HG03060 (cell line): Measurements from ENCODE around the gene ACIN1.

Source experiments
- ATAC-seq: cut with Tn5 transposase; IDR thresholded peaks from one replicate; pipeline ENCODE4 v1.9.1; 2021; ENCODE audit warnings: low read depth, moderate number of reproducible peaks; ENCODE audit not compliant: unreplicated experiment

Gene ACIN1

GRCh38 chr14:23089498-23090253 lies 5.3 kb downstream of the ACIN1 start:
- ATAC-seq, result no peak

GRCh38 chr14:23086565-23086964 lies 8.4 kb downstream of the ACIN1 start:
- no peak for ATAC-seq

GRCh38 chr14:23085458-23085857 lies 9.5 kb downstream of the ACIN1 start:
- no peak for ATAC-seq

GRCh38 chr14:23080474-23080873 lies 14.5 kb downstream of the ACIN1 start:
- ATAC-seq, result no peak

- no peak for ATAC-seq
Observed at GRCh38 chr14:23079716-23080115, 15.2 kb downstream of the ACIN1 start.

- no peak for ATAC-seq
Observed at GRCh38 chr14:23078692-23079116, 16.2 kb downstream of the ACIN1 start.

GRCh38 chr14:23077962-23078361 lies 17.0 kb downstream of the ACIN1 start:
- ATAC-seq, result no peak

GRCh38 chr14:23076785-23077408 lies 18.0 kb downstream of the ACIN1 start:
- ATAC-seq, result no peak

GRCh38 chr14:23074906-23075305 lies 20.0 kb downstream of the ACIN1 start:
- ATAC-seq, result no peak

- ATAC-seq, result no peak
Observed at GRCh38 chr14:23071921-23072539, 22.9 kb downstream of the ACIN1 start.

- no peak for ATAC-seq
Observed at GRCh38 chr14:23071244-23071920, 23.6 kb downstream of the ACIN1 start.

- ATAC-seq, result no peak
Observed at GRCh38 chr14:23070262-23071129, 24.4 kb downstream of the ACIN1 start.

GRCh38 chr14:23069413-23069806 lies 25.5 kb downstream of the ACIN1 start:
- ATAC-seq, result no peak

- ATAC-seq, result no peak
Observed at GRCh38 chr14:23068789-23069412, 26.0 kb downstream of the ACIN1 start.

- no peak for ATAC-seq
Observed at GRCh38 chr14:23067847-23068788, 26.8 kb downstream of the ACIN1 start.

GRCh38 chr14:23066855-23067744 lies 27.8 kb downstream of the ACIN1 start:
- no peak for ATAC-seq

GRCh38 chr14:23066368-23066767 lies 28.6 kb downstream of the ACIN1 start:
- ATAC-seq, result no peak

- no peak for ATAC-seq
Observed at GRCh38 chr14:23063601-23064000, 31.3 kb downstream of the ACIN1 start.
